ENCODE results near the gene KLHL26.
"Not testable (repeated sequence)": the region's sequence is repeated elsewhere in the genome, so short reads cannot be mapped to it uniquely, and the experiment has no call there.

The KLHL26 gene

DNA sequence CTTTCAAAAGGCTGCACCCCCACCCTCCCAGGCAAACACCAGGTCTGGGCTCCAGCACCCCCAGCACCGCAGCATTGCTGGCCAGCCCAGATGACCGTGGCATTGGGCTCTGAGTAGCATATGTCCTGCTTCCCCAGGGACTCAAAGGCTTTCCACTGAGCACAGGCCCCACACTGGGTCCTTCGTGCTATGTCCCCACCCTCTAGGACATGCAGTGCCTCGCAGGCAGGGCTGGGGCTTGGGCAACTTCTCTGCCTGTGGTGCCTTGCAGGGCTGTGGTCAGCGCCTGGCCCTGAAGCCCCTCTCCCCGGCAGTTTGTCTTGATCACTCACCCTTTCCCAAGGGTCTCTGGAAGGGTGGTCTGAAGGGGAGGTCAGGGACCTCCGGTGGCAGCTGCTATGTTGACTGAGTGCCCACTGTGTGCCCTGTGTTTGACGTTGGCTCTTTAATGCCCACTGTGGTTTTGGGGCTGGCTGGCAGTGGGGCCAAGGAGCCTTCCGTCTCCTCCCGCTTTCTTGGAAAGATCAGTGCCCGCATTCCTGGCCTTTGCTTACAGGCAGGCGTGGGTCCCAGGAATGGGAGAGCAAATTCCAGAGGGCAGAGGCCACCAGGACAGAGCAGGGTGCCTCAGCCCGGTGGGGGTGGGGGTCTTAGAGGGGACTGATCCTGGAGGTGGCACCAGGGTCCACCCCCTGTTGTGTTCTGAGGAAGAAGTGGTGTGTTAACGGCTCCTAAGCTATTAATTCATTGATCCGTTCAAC, 26.3 kb downstream of the KLHL26 start:
- no peak for DNase-seq (ENCODE audit: low read depth in 1 of 2, low spot score in 1 of 2)

DNA sequence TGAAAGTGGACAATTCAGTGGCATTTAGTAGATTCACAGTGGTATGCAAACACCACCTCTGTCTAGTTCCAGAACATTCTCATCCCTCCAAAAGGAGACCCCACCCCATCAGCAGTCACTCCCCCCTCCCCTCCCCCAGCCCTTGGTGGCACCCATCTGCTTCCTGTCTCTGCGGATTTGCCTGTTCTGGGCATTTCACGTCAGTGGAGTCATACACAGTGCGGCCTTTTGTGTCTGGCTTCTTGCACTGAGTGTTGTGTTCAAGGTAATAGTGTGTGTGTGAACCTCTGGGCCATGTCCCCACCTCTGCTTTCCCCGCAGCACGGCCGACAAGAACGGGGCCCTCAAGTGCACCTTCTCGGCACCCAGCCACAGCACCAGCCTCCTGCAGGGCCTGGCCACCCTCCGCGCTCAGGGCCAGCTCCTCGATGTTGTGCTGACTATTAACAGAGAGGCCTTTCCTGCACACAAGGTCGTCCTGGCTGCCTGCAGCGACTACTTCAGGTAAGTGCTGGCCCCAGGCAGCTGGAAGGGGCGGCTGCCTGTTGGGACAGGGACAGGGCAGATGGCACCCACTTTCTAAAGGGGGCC, 27.2 kb downstream of the KLHL26 start:
- DNase-seq (ENCODE audit: low read depth in 1 of 2, low spot score in 1 of 2), result no peak

DNA sequence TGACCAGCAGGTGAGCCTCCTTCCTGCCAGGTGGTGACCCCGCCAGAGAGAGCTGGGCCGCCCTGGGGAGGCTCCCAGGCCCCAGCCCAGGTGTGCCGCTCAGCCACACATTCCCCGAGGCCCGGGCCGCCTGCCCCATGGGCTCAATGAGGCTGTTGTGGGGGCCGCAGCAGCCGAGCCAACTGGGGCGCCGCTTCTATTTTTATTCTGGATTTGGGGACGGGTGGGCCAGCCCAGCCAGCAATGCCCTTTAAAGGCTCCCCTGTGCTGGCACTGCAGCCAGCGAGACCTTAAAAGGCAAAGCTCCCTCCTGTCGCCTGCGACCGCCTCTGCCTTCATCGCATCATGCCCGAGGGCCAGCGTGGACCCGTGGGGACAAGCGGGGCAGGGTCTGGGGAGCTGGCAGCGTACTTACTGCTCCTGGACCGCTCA, 29.0 kb downstream of the KLHL26 start:
- DNase-seq (ENCODE audit: low read depth in 1 of 2, low spot score in 1 of 2), result no peak

DNA sequence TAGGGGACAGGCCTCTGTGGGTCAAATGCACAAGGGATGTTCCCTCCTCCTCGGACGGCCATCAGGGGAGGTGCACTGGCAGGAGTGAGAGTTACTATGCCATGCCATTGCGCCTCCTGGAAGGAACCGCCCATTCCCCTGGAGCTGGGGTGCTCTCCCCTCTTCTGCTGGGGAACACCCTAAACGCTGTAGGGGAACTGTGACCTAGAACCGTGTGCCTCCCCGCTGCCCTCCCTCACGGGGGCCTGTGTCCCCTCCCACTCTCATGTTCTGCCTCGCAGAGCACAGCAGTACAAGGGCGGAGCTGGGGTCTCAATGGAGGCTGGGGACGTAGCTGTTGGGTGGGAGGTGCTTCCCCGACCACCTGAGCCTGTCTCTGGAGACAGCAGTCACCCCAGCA, 29.5 kb downstream of the KLHL26 start:
- no peak for DNase-seq (ENCODE audit: low read depth in 1 of 2, low spot score in 1 of 2)

DNA sequence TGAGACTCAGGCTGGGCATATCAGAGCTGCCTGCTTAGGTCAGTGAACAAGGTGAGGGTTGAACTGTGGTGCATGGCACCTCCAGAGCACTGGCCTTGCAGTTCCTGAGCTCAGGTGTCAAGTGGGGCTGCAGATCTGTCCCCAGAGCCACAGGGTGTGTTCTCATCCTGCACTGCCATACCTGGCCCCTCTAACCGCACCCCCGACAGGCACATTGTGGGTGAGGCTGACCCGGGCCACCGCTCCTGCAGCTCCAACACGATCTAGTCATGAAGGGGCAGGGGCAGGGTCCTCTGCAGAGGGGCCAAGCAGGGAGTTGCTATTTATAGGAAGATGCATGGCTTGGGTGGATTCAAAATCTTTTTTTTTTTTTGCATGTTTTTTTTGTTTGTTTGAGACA, 30.0 kb downstream of the KLHL26 start:
- DNase-seq (ENCODE audit: low read depth in 1 of 2, low spot score in 1 of 2), result no peak

DNA sequence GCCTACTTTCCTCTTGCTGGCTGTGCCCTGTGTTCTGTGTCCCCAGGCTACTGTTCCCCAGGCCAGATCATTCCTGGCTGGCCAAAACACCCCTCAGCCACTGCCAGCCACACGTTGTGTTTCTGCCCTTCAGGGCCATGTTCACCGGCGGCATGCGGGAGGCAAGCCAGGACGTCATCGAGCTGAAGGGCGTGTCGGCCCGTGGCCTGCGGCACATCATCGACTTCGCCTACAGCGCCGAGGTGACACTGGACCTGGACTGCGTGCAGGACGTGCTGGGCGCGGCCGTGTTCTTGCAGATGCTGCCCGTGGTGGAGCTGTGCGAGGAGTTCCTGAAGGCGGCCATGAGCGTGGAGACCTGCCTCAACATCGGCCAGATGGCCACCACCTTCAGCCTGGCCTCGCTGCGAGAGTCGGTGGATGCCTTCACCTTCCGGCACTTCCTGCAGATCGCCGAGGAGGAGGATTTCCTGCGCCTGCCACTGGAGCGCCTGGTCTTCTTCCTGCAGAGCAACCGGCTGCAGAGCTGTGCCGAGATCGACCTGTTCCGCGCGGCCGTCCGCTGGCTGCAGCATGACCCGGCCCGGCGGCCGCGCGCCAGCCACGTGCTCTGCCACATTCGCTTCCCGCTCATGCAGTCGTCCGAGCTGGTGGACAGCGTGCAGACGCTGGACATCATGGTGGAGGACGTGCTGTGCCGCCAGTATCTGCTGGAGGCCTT, 30.9 kb downstream of the KLHL26 start:
- DNase-seq (ENCODE audit: low read depth in 1 of 2, low spot score in 1 of 2), result no peak

DNA sequence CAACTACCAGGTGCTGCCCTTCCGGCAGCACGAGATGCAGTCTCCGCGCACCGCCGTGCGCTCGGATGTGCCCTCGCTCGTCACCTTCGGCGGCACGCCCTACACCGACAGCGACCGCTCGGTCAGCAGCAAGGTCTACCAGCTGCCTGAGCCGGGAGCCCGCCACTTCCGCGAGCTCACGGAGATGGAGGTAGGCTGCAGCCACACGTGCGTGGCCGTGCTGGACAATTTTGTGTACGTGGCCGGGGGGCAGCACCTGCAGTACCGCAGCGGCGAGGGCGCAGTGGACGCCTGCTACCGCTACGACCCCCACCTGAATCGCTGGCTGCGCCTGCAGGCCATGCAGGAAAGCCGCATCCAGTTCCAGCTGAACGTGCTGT, 31.4 kb downstream of the KLHL26 start:
- no peak for DNase-seq (ENCODE audit: low read depth in 1 of 2, low spot score in 1 of 2)

DNA sequence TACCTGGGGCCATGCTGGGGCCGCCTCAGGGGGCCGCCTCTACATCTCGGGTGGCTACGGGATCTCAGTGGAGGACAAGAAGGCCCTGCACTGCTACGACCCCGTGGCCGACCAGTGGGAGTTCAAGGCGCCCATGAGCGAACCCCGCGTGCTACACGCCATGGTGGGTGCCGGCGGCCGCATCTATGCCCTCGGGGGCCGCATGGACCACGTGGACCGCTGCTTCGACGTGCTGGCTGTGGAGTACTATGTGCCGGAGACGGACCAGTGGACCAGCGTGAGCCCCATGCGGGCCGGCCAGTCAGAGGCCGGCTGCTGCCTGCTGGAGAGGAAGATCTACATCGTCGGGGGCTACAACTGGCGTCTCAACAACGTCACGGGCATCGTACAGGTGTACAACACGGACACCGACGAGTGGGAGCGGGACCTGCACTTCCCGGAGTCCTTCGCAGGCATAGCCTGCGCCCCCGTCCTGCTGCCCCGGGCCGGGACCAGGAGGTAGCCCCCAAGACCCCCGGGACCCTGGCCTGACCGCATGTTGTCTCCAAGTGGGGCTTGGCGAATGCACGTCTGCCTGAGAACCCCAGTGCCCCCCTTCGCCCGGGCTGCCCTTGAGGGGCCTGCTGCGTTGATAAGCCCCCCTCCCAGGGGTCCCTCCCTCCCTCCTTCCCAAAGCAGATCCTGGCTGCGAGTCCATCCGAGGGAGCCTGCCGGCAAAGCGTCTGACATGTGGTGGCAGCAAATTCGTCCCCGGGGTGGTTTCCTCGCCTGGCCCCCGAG, 32.1 kb downstream of the KLHL26 start:
- no peak for DNase-seq (ENCODE audit: low read depth in 1 of 2, low spot score in 1 of 2)

DNA sequence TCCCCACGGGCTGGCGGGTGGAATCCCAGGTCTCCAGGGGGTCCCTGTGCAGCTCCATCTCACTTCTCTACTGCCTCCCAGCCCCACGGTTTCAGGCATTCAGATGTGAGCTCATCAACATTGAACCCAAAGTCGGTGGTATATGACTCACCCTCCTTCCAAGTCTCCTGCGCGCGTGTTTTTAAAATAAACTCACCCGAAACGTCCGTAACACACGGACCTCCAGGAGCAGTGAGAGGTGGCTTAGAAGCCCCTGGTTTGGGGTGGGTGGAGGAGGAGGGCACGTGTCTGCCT, 32.6 kb downstream of the KLHL26 start:
- DNase-seq (ENCODE audit: low read depth in 1 of 2, low spot score in 1 of 2), result no peak

DNA sequence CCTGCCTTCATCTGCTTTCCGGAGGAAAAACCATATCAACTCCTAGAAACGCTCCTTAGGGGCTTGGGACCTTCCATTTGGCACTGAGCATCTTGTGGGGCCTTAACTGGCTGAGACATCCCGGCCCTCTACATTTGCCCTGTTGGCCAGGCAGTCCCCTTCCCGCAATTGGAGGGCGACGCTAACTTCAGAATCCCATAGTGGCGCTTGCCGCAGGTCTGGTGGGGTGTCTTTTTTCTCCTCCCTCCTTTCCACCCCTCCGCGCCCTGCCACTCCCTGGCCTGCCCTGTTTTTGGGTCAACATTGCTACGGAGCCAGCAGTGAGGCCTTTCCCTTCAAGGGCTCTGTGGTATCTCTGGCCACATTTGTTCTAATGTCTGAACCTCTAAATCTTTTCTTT, 33.1 kb downstream of the KLHL26 start:
- no peak for DNase-seq (ENCODE audit: low read depth in 1 of 2, low spot score in 1 of 2)

DNA sequence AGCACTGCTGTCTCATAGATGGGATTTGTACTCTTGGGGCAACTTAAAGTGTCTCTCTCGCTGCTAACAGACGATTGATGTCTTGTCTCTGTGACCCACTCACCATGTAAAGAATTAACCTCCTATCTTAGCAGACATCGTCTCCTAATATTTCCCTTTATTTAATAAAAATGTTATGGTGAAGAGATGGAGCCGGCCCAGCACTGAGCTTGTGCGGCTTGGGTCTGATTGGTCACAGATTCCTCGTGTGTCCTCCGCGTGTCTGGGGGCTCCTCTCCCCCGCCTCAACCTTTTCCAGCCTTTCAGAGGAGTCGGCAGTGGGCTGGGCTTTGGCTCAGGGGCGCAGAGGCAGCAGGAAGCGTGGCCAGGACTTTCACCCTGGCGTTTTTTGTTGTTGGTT, 33.5 kb downstream of the KLHL26 start:
- no peak for DNase-seq (ENCODE audit: low read depth in 1 of 2, low spot score in 1 of 2)

DNA sequence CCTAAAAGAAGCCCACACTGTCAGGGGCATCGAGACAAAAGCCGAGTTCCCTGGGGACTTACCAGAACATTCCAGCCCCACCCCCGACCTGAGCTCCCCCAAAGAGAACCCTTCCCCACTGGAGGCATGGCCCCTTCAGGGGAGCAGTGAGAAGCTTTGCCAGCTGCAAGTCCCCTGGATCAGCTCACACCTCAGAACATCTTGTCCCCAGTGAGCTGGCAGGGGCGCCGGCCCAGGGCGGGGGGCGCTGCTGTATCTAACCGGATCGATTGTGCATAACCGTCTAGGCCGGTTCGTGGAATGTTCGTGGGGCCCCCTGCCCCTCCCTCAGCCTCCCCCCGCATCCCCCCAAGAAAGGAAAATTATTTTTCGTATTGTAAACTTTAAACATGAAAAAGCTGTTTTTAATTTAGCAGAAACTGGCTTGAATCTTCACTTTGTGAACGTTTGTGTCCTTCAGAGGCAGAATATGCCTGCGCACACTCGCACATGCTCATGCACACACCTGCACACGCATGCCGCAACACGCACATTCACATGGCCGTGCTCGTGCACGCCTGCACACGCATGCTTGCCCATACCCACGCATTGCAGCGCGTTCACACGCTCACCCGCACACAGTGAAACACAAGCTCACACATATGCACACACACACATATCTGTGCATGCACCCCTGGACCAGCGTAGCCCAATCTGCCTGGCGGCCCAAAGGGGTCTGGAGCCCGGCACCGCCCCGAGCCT, 34.6 kb downstream of the KLHL26 start:
- no peak for DNase-seq (ENCODE audit: low read depth in 1 of 2, low spot score in 1 of 2)

DNA sequence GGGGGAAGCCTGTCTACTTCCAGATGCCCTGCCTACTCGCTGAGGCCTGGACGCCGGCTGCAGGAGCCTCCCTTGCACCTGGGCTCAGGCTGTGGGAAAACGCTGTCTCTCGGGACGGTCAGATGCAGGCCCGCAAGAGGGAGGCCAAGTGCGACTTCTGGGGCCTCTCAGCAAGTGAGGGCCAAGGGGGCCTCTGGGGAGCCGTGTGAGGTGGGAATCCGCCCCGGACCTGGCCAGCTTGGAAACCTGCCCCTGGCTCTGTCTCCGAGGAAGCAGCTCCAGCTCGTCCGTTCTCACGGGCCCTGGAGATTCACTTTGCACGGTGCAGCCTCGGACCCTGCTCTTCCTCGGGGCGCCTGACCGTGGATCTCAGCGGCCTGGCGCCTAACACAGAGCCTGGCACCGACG, 35.2 kb downstream of the KLHL26 start:
- DNase-seq (ENCODE audit: low read depth in 1 of 2, low spot score in 1 of 2), result no peak

DNA sequence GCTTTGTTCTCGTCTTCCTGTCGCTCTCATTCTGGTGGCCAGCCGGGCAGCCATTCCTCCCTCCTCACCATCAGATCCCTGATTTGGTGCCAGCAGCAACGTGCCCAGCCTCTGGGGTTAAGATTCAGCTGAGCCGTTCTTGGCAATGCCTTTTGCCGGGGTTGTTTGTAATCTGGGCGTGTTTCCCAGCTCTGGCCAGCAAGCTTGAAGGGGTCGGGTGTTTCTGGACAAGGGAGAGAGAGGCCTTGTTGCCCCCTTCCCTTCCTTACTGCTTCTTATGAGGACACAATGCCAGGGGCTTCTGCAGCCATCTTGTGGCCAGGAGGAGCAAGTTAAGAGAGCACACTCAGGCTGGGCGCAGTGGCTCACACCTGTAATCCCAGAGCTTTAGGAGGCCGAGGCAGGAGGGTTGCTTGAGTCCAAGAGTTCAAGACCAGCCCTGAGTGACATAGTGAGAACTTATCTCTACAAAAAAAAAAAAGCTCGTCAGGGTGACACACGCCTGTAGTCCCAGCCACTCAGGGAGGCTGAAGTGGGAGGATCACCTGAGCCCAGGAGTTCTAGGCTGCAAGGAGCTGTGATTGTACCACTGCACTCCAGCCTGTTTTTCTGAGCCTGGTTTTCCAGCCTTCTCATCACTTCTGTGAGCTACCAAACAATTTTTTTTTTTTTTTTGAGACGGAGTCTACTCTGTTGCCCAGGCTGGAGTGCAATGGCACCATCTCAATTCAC, 35.9 kb downstream of the KLHL26 start:
- no peak for DNase-seq (ENCODE audit: low read depth in 1 of 2, low spot score in 1 of 2)

DNA sequence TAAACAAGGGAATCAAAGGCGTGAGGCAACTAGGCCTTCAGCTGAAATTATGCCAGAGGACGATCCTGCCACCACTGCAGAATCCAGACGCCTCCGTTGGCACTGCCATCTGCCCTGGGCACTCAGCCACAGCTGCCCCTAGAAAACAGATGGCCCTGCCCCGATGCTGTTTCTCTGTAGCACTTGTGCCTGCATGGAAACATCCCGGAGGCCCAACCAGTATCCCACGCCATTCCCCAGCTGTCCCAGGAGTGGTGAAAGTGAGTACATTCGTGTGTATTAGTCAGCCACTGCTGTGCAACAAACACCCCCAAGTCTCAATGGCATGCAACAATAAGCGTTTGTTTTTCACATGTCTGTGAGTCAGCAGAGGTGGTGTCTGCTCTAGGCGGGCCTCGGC, 37.8 kb downstream of the KLHL26 start:
- DNase-seq (ENCODE audit: low read depth in 1 of 2, low spot score in 1 of 2), result no peak

DNA sequence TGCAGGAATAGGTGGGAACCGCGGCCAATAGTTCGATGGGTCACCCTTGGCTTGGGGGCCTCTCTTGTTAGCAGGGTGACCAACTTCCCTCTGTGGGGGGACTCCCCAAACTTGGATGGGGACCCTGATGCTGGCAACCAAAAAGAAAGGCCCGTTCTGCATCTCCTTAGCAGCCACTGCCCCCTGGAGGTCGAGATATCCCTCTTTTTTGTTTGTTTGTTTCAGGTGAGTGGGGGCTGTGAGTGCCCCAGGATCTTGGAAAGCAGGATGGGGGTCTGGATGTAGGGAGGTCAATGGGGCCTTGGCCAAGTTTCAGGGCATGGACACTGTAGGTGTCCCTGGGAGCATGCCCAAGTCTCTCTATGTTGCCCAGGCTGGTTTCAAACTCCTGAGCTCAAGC, 39.0 kb downstream of the KLHL26 start:
- DNase-seq (ENCODE audit: low read depth in 1 of 2, low spot score in 1 of 2), result no peak

DNA sequence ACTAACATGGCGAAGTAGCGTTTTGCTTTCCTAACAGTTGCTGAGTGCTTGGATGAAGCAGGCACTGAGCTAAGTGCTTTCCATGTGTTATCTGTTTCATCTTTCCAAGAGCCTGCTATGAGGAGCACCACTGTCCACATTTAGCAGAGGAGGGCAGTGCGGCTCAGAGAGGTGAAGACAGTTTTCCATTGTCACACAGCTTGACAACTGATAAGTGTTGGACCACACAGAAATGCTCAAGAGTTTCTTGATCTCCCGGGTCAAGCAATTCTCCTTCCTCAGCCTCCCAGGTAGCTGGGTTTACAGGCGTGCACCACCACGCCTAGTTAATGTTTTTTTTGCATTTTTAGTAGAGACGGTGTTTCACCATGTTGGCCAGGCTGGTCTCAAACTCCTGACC, 39.9 kb downstream of the KLHL26 start:
- DNase-seq (ENCODE audit: low read depth in 1 of 2, low spot score in 1 of 2), result no peak

DNA sequence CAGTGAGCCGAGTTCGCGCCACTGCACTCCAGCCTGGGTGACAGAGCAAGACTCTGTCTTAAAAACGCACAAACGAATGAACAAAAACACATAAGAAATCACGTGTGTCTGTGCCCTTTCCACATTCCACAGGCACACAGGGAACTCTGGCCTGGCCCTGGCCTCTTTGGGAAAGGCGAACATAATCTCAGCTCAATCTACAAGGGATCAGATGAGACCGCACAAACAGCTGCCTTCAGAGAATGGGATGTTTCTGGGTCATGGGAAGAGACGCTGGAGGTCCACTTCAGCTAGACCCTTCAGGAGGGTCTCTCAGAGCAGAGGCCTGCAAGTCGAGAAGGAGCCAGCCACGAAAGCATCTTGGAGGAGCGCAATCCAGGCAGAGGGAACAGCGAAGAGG, 40.3 kb downstream of the KLHL26 start:
- no peak for DNase-seq (ENCODE audit: low read depth in 1 of 2, low spot score in 1 of 2)

DNA sequence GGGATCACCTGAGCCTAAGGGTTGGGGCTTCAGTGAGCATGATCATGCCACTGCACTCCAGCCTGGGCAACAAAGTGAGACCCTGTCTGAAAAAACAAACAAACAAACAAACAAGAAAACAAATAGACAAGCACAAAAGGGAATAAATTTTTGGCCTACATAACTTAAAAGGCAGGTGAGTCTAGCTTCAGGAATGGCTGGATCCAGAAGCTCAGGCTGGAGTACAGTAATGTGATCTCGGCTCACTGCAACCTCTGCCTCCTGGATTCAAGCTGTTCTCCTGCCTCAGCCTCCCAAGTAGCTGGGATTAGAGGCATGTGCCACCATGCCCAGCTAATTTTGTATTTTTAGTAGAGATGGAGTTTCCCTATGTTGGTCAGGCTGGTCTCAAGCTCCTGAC, 43.3 kb downstream of the KLHL26 start:
- DNase-seq (ENCODE audit: low read depth in 1 of 2, low spot score in 1 of 2), result not testable (repeated sequence)

DNA sequence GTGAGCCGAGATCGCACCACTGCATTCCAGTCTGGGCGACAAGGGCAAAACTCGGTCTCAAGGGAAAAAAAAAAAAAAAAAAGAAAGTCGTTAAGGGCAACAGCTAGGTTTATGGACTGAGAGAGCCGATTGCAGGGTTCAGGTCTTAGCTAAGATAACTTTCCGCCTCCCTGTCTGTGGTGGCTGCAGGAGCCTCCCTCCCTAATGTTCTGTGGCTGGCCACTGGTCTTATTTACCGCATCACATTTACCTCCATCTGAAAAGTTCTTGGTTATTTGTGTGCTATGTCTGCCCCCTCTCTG, 45.9 kb downstream of the KLHL26 start:
- DNase-seq (ENCODE audit: low read depth in 1 of 2, low spot score in 1 of 2), result no peak
